ENCODE measurements around the gene TRIM10.

TRIM10 gene

GRCh38 chr6:30154709-30155519, 6.1 kb downstream of the TRIM10 start:
- Histone ChIP-seq H3K27ac (replicated peaks) (no peak overlapping the region), H3K4me3 (replicated peaks; ENCODE audit: insufficient read depth, low read length) (no peak overlapping the region), H3K27me3 (ENCODE audit: insufficient read depth, poor library complexity, severe bottlenecking) (no peaks in the 10 kb centered on the region)
- peak in 1 of 2 experiments; percentile 23 for DNase-seq (ENCODE audit: low read depth in 1 of 2, low spot score in 1 of 2)
- TF ChIP-seq SPI1 (IDR thresholded peaks at IDR 0.05; ENCODE audit: borderline replicate concordance, low read depth) (no peak), GABPA (IDR thresholded peaks at IDR 0.05; ENCODE audit: low read depth) (no peak), POLR2AphosphoS5 (IDR thresholded peaks at IDR 0.05; ENCODE audit: low read depth) (no peak)
- TF ChIP-seq, protein P1, sequence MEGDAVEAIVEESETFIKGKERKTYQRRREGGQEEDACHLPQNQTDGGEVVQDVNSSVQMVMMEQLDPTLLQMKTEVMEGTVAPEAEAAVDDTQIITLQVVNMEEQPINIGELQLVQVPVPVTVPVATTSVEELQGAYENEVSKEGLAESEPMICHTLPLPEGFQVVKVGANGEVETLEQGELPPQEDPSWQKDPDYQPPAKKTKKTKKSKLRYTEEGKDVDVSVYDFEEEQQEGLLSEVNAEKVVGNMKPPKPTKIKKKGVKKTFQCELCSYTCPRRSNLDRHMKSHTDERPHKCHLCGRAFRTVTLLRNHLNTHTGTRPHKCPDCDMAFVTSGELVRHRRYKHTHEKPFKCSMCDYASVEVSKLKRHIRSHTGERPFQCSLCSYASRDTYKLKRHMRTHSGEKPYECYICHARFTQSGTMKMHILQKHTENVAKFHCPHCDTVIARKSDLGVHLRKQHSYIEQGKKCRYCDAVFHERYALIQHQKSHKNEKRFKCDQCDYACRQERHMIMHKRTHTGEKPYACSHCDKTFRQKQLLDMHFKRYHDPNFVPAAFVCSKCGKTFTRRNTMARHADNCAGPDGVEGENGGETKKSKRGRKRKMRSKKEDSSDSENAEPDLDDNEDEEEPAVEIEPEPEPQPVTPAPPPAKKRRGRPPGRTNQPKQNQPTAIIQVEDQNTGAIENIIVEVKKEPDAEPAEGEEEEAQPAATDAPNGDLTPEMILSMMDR (IDR thresholded peaks at IDR 0.05; ENCODE audit: insufficient read depth, low read length) = no peak
- TF ChIP-seq, protein P2, sequence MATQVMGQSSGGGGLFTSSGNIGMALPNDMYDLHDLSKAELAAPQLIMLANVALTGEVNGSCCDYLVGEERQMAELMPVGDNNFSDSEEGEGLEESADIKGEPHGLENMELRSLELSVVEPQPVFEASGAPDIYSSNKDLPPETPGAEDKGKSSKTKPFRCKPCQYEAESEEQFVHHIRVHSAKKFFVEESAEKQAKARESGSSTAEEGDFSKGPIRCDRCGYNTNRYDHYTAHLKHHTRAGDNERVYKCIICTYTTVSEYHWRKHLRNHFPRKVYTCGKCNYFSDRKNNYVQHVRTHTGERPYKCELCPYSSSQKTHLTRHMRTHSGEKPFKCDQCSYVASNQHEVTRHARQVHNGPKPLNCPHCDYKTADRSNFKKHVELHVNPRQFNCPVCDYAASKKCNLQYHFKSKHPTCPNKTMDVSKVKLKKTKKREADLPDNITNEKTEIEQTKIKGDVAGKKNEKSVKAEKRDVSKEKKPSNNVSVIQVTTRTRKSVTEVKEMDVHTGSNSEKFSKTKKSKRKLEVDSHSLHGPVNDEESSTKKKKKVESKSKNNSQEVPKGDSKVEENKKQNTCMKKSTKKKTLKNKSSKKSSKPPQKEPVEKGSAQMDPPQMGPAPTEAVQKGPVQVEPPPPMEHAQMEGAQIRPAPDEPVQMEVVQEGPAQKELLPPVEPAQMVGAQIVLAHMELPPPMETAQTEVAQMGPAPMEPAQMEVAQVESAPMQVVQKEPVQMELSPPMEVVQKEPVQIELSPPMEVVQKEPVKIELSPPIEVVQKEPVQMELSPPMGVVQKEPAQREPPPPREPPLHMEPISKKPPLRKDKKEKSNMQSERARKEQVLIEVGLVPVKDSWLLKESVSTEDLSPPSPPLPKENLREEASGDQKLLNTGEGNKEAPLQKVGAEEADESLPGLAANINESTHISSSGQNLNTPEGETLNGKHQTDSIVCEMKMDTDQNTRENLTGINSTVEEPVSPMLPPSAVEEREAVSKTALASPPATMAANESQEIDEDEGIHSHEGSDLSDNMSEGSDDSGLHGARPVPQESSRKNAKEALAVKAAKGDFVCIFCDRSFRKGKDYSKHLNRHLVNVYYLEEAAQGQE (IDR thresholded peaks at IDR 0.05; ENCODE audit: insufficient replicate concordance, low read depth) = no peak

- TF ChIP-seq, protein P1 (IDR thresholded peaks at IDR 0.05; ENCODE audit: insufficient read depth, low read length) = no peak
- no peak for TF ChIP-seq GABPA (IDR thresholded peaks at IDR 0.05; ENCODE audit: low read depth)
- TF ChIP-seq POLR2AphosphoS5 (IDR thresholded peaks at IDR 0.05; ENCODE audit: low read depth) = no peak
- TF ChIP-seq, protein P2 (IDR thresholded peaks at IDR 0.05; ENCODE audit: insufficient replicate concordance, low read depth) = no peak
- TF ChIP-seq SPI1 (IDR thresholded peaks at IDR 0.05; ENCODE audit: borderline replicate concordance, low read depth) = no peak
- no peak for DNase-seq (ENCODE audit: low read depth in 1 of 2, low spot score in 1 of 2)
- Histone ChIP-seq H3K27ac (replicated peaks) (no peak overlapping the region), H3K4me3 (replicated peaks; ENCODE audit: insufficient read depth, low read length) (no peak overlapping the region), H3K27me3 (ENCODE audit: insufficient read depth, poor library complexity, severe bottlenecking) (no peaks in the 10 kb centered on the region)
Measured at GRCh38 chr6:30154061-30154460, 7.0 kb downstream of the TRIM10 start.

GRCh38 chr6:30152910-30153610, 8.0 kb downstream of the TRIM10 start:
- H3K27ac ChIP-seq (replicated peaks) = no peak overlapping the region
- DNase-seq (ENCODE audit: low read depth in 1 of 2, low spot score in 1 of 2) = no peak
- TF ChIP-seq SPI1 (IDR thresholded peaks at IDR 0.05; ENCODE audit: borderline replicate concordance, low read depth) (no peak), POLR2AphosphoS5 (IDR thresholded peaks at IDR 0.05; ENCODE audit: low read depth) (no peak), GABPA (IDR thresholded peaks at IDR 0.05; ENCODE audit: low read depth) (no peak)
- TF ChIP-seq, protein P1 (IDR thresholded peaks at IDR 0.05; ENCODE audit: insufficient read depth, low read length) = no peak
- TF ChIP-seq, protein P2 (IDR thresholded peaks at IDR 0.05; ENCODE audit: insufficient replicate concordance, low read depth) = no peak
- no peaks in the 10 kb centered on the region for H3K27me3 ChIP-seq (ENCODE audit: insufficient read depth, poor library complexity, severe bottlenecking)
- no peak overlapping the region for H3K4me3 ChIP-seq (replicated peaks; ENCODE audit: insufficient read depth, low read length)

Measured in HL-60 (cell line).